Measurements from ENCODE around the gene DMGDH. TPM values are rescaled to one million over a fixed set of nuclear protein-coding genes. Genes with fewer than 3 reads are reported as not detected.

Gene DMGDH
- total RNA-seq, 1 experiment from 2014 or later = not detected

DNA sequence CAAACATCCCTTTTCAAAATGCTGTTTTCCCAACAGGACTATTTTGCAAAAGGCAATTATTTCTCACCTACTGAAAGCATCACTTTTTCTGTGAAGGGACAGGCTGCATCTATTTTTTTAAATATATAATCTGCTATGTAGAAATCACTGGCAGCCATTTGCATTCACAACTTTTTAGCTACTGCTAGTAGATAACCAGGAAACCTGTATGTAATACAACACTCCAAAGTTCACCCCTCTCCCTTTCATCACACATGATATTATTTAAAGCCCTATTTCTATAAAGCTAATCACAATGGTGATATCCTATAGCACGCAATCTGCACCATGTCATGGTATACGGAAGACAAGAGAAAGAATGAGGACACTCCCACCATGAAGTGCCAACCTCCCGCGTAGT lies 9.8 kb downstream of the DMGDH start:
- Histone ChIP-seq H2AK5ac (ENCODE audit: insufficient read length, low read length) (no peak overlapping the region), H4K91ac (ENCODE audit: insufficient read length, low read depth, low read length) (no peak overlapping the region), H2AFZ (ENCODE audit: low read length) (no peak overlapping the region), H2BK5ac (ENCODE audit: insufficient read length, low read length) (no peak overlapping the region), H3K18ac (ENCODE audit: insufficient read length, low read depth, low read length) (no peak overlapping the region), H4K8ac (replicated peaks; ENCODE audit: insufficient read length, low read depth, low read length) (no peak overlapping the region), H3K79me1 (ENCODE audit: insufficient read depth, low read depth, low read length, poor library complexity, severe bottlenecking) (no peaks in the 10 kb centered on the region), H2BK15ac (ENCODE audit: low read depth, low read length) (no peak overlapping the region), H3K56ac (ENCODE audit: insufficient read length, low read depth, low read length) (no peak overlapping the region), H3K4me1 (ENCODE audit: insufficient read depth, low read length) (no peaks in the 10 kb centered on the region), H3K23me2 (ENCODE audit: insufficient read length, low read depth, low read length, poor library complexity, severe bottlenecking) (no peaks in the 10 kb centered on the region), H3T11ph (ENCODE audit: low read length) (no peak overlapping the region), H3K27ac (ENCODE audit: insufficient read length, low read depth, low read length) (no peak overlapping the region), H2BK12ac (ENCODE audit: insufficient read length, low read depth, low read length) (no peak overlapping the region), H2BK20ac (ENCODE audit: low read depth, low read length, poor library complexity, severe bottlenecking) (no peak overlapping the region), H4K5ac (ENCODE audit: insufficient read length, low read depth, low read length) (no peak overlapping the region), H3K14ac (ENCODE audit: insufficient read depth, low read length) (no peak overlapping the region), H2BK120ac (ENCODE audit: low read depth, low read length, poor library complexity, severe bottlenecking) (no peak overlapping the region), H3K9ac (ENCODE audit: extremely low read depth, insufficient read length, low read length) (no peak overlapping the region), H3K9me3 (ENCODE audit: control insufficient read depth, low read depth, low read length) (no peaks in the 10 kb centered on the region), H3K27me3 (ENCODE audit: insufficient read depth, low read length) (no peaks in the 10 kb centered on the region), H3K23ac (ENCODE audit: insufficient read length, low read depth, low read length) (no peak overlapping the region), H4K20me1 (ENCODE audit: control insufficient read depth, insufficient read depth, insufficient read length) (no peaks in the 10 kb centered on the region), H3K4ac (ENCODE audit: low read depth, low read length) (no peak overlapping the region), H3K79me2 (ENCODE audit: insufficient read depth, low read length) (no peaks in the 10 kb centered on the region), H3K4me2 (ENCODE audit: insufficient read depth, insufficient read length, low read length) (no peak overlapping the region)
- H3K27ac Mint-ChIP-seq = no peak overlapping the region
- peaks cover 5 to 13% of the 10 kb centered on the region in 2 experiments for H3K4me1 Mint-ChIP-seq
- DNase-seq = no peak
- no peak for TF ChIP-seq CTCF (conservative IDR thresholded peaks at IDR 0.05)
- H3K27me3 Mint-ChIP-seq (ENCODE audit: low read depth) = peaks cover 3% of the 10 kb centered on the region; the same call in 1 of the 2 replicates
- no peak overlapping the region for H3K4me3 Mint-ChIP-seq
- H3K36me3 Mint-ChIP-seq (ENCODE audit: insufficient read depth in 1 of 3, low read depth in 3 of 3) = no peaks in the 10 kb centered on the region
- no peaks in the 10 kb centered on the region; a peak in 1 of 5 replicates for H3K9me3 Mint-ChIP-seq
- no CpG with 5 or more reads among the region's 4 CpGs for WGBS (ENCODE audit: extremely low coverage, insufficient read length, low lambda C conversion rate)

All from H9 (cell line).